NCI-H1436 (cell line): Measurements from ENCODE around the gene GSK3B.

Experiments
- DNase-seq: peaks from one replicate; lab custom pipeline; 2025; lab: John Stamatoyannopoulos, UW

The GSK3B gene

GRCh38 chr3:119778176-119778575 lies 316.1 kb downstream of the GSK3B start:
- no peak for DNase-seq

GRCh38 chr3:119776304-119776703 lies 317.9 kb downstream of the GSK3B start:
- no peak for DNase-seq

DNA sequence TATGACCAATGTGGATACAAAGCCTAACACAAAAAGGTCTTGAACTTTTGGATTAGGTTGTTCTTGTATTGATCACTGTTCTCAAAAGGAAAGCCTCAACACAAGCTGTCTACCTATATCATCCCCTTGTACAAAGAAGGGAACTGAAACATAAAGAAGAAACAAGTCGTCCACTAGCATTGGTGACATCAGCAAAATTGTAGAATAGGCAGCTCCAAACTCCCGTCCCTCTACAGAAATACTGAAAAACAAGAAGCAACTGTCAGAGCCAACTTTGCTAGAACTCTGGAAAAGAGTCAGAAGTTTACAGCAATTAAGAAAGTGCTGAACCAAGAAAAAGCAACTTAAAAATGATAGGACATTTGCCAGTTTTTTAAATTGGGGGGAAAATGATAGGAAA lies 319.8 kb downstream of the GSK3B start:
- no peak for DNase-seq
